ENCODE results near the gene SH3PXD2B.
"Not testable (repeated sequence)": the region's sequence is repeated elsewhere in the genome, so short reads cannot be mapped to it uniquely, and the experiment has no call there.

SH3PXD2B gene

GRCh38 chr5:172479034-172479783, 24.9 kb upstream of the SH3PXD2B start:
- peak; percentile 61 for DNase-seq (ENCODE audit: low read depth)
- peak; percentile 87 for TF ChIP-seq CTCF (IDR thresholded peaks at IDR 0.05; ENCODE audit: control insufficient read depth, insufficient read depth, low read depth, low read length, missing control alignments)
- no peak overlapping the region for H3K4me3 ChIP-seq (ENCODE audit: control insufficient read depth, low read depth, low read length)

- not testable (repeated sequence) for H3K4me3 ChIP-seq (ENCODE audit: control insufficient read depth, low read depth, low read length); DNase-seq (ENCODE audit: low read depth)
Measured at GRCh38 chr5:172478695-172479033, 24.3 kb upstream of the SH3PXD2B start.

GRCh38 chr5:172478256-172478655, 23.9 kb upstream of the SH3PXD2B start:
- no peak for TF ChIP-seq CTCF (IDR thresholded peaks at IDR 0.05; ENCODE audit: control insufficient read depth, insufficient read depth, low read depth, low read length, missing control alignments)
- no peak overlapping the region for H3K4me3 ChIP-seq (ENCODE audit: control insufficient read depth, low read depth, low read length)
- no peak for DNase-seq (ENCODE audit: low read depth)

- no peak overlapping the region for H3K4me3 ChIP-seq (ENCODE audit: control insufficient read depth, low read depth, low read length)
- DNase-seq (ENCODE audit: low read depth) = no peak
- TF ChIP-seq CTCF (IDR thresholded peaks at IDR 0.05; ENCODE audit: control insufficient read depth, insufficient read depth, low read depth, low read length, missing control alignments) = no peak
Measured at GRCh38 chr5:172477466-172477865, 23.1 kb upstream of the SH3PXD2B start.

- no peak for TF ChIP-seq CTCF (IDR thresholded peaks at IDR 0.05; ENCODE audit: control insufficient read depth, insufficient read depth, low read depth, low read length, missing control alignments)
- DNase-seq (ENCODE audit: low read depth) = no peak
- no peak overlapping the region for H3K4me3 ChIP-seq (ENCODE audit: control insufficient read depth, low read depth, low read length)
Measured at GRCh38 chr5:172474293-172474692, 20.0 kb upstream of the SH3PXD2B start.

- H3K4me3 ChIP-seq (ENCODE audit: control insufficient read depth, low read depth, low read length) = no peak overlapping the region
- DNase-seq (ENCODE audit: low read depth) = no peak
- no peak for TF ChIP-seq CTCF (IDR thresholded peaks at IDR 0.05; ENCODE audit: control insufficient read depth, insufficient read depth, low read depth, low read length, missing control alignments)
Measured at GRCh38 chr5:172473427-172473826, 19.1 kb upstream of the SH3PXD2B start.

GRCh38 chr5:172469697-172470096, 15.4 kb upstream of the SH3PXD2B start:
- H3K4me3 ChIP-seq (ENCODE audit: control insufficient read depth, low read depth, low read length) = no peak overlapping the region
- TF ChIP-seq CTCF (IDR thresholded peaks at IDR 0.05; ENCODE audit: control insufficient read depth, insufficient read depth, low read depth, low read length, missing control alignments) = no peak
- no peak for DNase-seq (ENCODE audit: low read depth)
